Activated T-helper 17 cell treated with anti-CD3 and anti-CD28 coated beads, Interleukin-2, amount 50 U/mL, for 72 hours (primary cell): Measurements from ENCODE around the gene RPA3. TPM values are rescaled to one million over a fixed set of nuclear protein-coding genes. Genes with fewer than 3 reads are reported as not detected.

Source experiments
- ATAC-seq: fragments of 150-1000 bp; cut with Tn5 transposase; replicated peaks from 2 replicates; pipeline ENCODE4 v1.10.0; 2021; ENCODE audit warnings: mild to moderate bottlenecking, moderate library complexity
- H3K27ac Mint-ChIP-seq: one replicate; pipeline ENCODE4 v1.8.0; 2022; ENCODE audit warnings: mixed read lengths
- H3K27me3 Mint-ChIP-seq: one replicate; pipeline ENCODE4 v1.8.0; 2022; ENCODE audit warnings: mixed read lengths
- H3K36me3 Mint-ChIP-seq: one replicate; pipeline ENCODE4 v1.8.0; 2022; ENCODE audit warnings: low read depth, mild to moderate bottlenecking, mixed read lengths
- H3K4me1 Mint-ChIP-seq: one replicate; pipeline ENCODE4 v1.8.0; 2022; ENCODE audit warnings: mixed read lengths
- H3K4me3 Mint-ChIP-seq: one replicate; pipeline ENCODE4 v1.8.0; 2022; ENCODE audit warnings: mild to moderate bottlenecking, mixed read lengths
- H3K9me3 Mint-ChIP-seq: one replicate; pipeline ENCODE4 v1.8.0; 2022; ENCODE audit warnings: mixed read lengths
- total RNA-seq, 2 donors: library from RNA; stranded (reverse); gene quantifications; one replicate each; pipeline ENCODE4 v1.2.3, GENCODE V29; 2022

Gene RPA3
- total RNA-seq, 2 donors from 2014 or later: 102 to 136 TPM

DNA sequence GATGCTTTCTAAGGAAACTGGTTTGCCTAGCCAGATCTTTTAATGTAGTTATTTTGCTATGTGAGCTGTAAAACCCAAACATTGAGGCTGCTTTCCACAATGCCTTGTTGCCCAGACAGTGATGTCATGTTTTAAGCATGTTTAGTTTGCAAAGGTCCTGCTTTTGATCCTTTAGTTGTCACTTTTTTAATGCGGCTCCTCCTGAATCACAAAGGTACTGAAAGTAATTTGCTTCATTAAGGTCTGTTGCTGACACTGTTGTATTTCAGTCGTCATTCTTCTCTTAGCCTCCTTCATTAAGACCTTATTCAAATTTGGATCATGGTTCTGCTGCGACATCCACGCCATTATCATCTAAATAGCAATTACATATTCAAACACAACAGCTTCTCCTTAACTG, 10.6 kb downstream of the RPA3 start:
- no peak for ATAC-seq
- Mint-ChIP-seq H3K4me3 (no peak overlapping the region), H3K36me3 (no peaks in the 10 kb centered on the region)

DNA sequence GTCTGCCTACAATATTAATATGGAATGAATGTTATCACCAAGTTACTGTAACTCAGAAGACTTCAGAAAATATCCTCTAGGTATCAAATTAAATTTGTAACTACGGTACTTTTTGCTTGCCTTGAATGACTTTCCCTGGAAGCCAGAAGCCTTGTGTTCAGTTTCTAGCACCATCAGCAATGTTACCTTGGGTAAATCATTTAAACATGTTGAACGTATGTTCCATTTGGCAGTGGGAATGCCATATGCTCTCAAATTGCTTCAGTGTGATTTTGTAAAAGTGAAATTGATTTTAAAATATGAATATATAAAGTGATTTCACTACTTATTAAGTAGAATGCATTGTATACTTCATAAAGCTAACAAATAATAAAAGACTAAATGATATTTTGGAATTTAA, 11.2 kb downstream of the RPA3 start:
- H3K4me3 Mint-ChIP-seq: no peak overlapping the region
- H3K4me1 Mint-ChIP-seq: peaks cover 8% of the 10 kb centered on the region
- H3K27ac Mint-ChIP-seq: no peak overlapping the region
- ATAC-seq: no peak
- no peaks in the 10 kb centered on the region for H3K27me3 Mint-ChIP-seq
- no peaks in the 10 kb centered on the region for H3K9me3 Mint-ChIP-seq
- H3K36me3 Mint-ChIP-seq: no peaks in the 10 kb centered on the region

More for the DNA sequence above, 10.6 kb downstream of the RPA3 start:
- no peaks in the 10 kb centered on the region for H3K27me3 Mint-ChIP-seq
- no peaks in the 10 kb centered on the region for H3K9me3 Mint-ChIP-seq
- peaks cover 8% of the 10 kb centered on the region for H3K4me1 Mint-ChIP-seq
- H3K27ac Mint-ChIP-seq: no peak overlapping the region

DNA sequence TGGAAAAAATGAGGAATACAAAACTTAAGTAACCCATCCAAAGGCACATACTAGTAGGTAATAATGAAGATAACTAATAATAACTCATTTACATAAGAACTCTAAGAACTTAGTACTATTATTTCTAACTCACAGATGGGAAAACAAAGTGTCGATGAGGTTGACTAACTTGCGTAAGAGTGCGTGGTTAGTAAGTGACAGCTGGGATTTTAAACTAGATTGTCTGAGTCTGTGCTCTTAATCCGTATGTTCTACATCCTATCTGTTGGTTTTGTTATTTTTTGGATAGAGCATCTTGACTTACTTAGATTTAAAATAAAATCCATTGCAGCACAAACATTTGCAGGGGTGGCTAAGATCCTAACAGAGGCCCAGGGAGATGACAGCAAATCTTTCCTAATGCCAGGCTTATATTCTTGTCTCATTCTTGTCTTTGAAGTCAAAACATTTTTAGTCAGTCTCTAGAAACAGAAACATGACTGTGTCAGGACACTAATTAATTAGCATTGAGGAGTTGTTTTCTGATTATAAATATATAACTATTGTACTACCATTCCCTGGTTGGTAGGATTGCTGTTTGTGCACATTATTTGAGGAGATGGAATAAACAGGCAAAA, 11.7 kb downstream of the RPA3 start:
- Mint-ChIP-seq H3K27ac (no peak overlapping the region), H3K4me3 (no peak overlapping the region), H3K27me3 (no peaks in the 10 kb centered on the region), H3K9me3 (no peaks in the 10 kb centered on the region), H3K4me1 (peaks cover 11% of the 10 kb centered on the region), H3K36me3 (no peaks in the 10 kb centered on the region)
- no peak for ATAC-seq

DNA sequence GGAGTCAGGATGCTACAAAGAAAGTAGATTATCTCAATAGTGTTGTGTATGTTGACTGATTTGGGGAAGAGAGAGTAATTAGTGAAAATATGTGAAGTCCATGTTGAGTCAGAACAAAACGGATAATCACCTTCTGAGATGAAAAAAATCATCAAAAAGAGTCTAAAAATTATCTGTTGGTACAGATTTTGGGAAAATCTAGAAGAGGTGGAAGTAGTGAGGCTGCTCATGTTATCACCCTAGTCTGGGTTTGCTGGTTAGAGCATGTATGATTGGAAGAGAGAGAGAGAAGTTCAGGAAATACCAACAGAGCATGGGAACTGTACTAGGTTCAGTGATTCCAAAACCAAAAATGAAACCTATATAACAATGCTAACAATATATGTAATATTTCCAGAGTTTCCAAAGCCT, 12.3 kb downstream of the RPA3 start:
- Mint-ChIP-seq H3K9me3 (no peaks in the 10 kb centered on the region), H3K4me3 (no peak overlapping the region), H3K36me3 (no peaks in the 10 kb centered on the region), H3K27ac (no peak overlapping the region), H3K4me1 (peaks cover 12% of the 10 kb centered on the region), H3K27me3 (no peaks in the 10 kb centered on the region)
- ATAC-seq: no peak

DNA sequence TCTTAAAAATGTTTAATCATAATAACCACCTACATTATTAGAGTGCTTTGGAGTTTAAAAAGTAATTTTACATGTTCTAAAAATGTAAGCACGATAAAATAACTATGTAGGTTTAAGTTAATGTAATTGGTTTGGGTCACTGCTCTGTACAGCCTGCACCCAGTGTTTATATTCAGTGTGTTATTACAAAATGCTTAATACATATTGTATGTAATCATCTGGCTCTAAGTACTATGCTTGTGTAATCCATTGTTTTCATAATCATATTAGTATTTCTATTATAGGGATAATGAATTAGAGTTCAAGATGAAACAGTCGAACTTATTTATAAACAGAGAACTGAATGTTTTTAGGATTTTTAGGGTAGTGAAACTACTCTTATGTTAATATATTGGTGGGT, 13.1 kb downstream of the RPA3 start:
- Mint-ChIP-seq H3K36me3 (no peaks in the 10 kb centered on the region), H3K27ac (no peak overlapping the region), H3K4me1 (peaks cover 12% of the 10 kb centered on the region), H3K9me3 (no peaks in the 10 kb centered on the region), H3K4me3 (no peak overlapping the region), H3K27me3 (no peaks in the 10 kb centered on the region)
- ATAC-seq: no peak

DNA sequence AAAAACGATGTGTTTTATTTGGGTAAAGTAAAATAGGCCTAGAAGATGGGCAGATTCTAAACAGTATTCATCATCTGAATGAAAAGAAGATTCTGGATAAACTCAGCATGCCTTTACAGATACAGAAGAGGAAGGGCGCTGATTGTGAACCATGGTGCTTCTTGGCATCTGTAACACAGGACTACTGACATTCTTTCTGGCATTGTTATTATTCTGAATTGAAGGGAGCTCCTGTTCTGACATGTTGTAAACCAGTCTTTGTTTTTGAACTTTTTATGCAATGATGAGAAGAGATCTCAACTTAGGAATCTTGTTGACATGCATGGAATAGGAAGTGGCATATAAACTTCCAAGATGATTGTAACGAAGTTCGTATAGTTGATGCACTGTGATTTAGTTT, 13.5 kb downstream of the RPA3 start:
- H3K27ac Mint-ChIP-seq: no peak overlapping the region
- no peak overlapping the region for H3K4me3 Mint-ChIP-seq
- no peaks in the 10 kb centered on the region for H3K36me3 Mint-ChIP-seq
- no peaks in the 10 kb centered on the region for H3K27me3 Mint-ChIP-seq
- ATAC-seq: no peak
- H3K4me1 Mint-ChIP-seq: peaks cover 12% of the 10 kb centered on the region
- H3K9me3 Mint-ChIP-seq: no peaks in the 10 kb centered on the region

DNA sequence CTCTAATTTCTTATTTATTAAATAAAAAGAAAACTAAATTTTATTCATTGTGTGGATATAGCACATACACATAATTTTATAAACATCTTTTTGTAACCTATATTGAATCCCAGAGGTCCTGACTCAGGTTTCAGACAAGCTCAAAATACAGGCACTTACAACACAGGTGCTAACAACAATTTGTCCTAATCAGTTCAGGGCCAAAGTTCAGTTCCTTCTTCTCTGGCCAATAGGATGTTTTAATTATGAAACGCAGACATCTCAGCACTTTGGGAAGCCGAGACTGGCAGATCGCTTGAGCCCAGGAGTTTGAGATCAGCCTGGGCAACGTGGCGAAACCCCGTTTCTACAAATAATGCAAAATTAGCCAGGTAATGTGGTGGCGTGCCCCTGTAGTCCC, 15.0 kb downstream of the RPA3 start:
- Mint-ChIP-seq H3K4me1 (peaks cover 16% of the 10 kb centered on the region), H3K9me3 (no peaks in the 10 kb centered on the region), H3K27me3 (no peaks in the 10 kb centered on the region), H3K36me3 (no peaks in the 10 kb centered on the region), H3K4me3 (no peak overlapping the region), H3K27ac (no peak overlapping the region)
- no peak for ATAC-seq

DNA sequence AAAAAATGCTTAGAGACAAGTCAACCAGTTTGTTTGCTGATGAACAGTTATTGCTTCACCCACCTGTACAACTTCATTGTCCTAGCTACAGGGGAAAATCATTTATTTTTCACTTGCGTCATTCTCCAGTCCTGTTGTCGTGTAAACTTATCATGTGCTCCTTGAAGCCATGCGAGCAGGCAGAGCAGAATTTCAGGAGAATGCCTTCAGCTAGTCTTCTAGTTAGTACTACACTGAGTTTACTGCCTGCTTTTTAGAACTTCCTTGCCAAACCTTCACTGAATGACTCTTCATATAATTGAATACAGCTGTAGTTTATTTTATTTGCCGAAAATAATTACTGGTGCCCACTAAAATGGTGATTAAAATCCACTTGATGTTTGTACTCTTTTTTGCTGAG, 15.6 kb downstream of the RPA3 start:
- H3K4me1 Mint-ChIP-seq: peaks cover 16% of the 10 kb centered on the region

DNA sequence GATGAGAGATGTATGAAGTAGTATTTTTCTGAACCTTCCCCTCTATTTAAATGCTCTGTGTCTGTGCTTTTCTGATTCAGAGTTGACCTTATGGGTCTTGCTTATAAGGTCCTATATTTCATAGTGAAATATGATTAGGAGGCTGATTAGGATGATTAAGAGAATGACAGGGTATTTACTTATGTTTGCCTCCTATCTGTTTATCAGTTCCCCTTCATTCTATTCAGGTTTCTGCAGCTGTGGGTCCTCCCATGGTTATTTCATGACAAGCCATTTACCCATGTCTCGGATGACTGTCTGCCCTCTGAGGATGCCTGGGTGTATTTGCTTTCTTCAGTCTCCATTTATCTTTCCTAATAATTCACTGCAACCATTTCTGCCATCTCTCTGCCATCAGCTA, 16.9 kb downstream of the RPA3 start:
- H3K36me3 Mint-ChIP-seq: peaks cover 4% of the 10 kb centered on the region
- peaks cover 20% of the 10 kb centered on the region for H3K4me1 Mint-ChIP-seq
- no peaks in the 10 kb centered on the region for H3K27me3 Mint-ChIP-seq
- no peaks in the 10 kb centered on the region for H3K9me3 Mint-ChIP-seq
- no peak overlapping the region for H3K4me3 Mint-ChIP-seq
- H3K27ac Mint-ChIP-seq: no peak overlapping the region
- ATAC-seq: no peak

More for the DNA sequence above, 15.6 kb downstream of the RPA3 start:
- Mint-ChIP-seq H3K27me3 (no peaks in the 10 kb centered on the region), H3K4me3 (no peak overlapping the region), H3K9me3 (no peaks in the 10 kb centered on the region), H3K36me3 (no peaks in the 10 kb centered on the region), H3K27ac (no peak overlapping the region)
- ATAC-seq: no peak

DNA sequence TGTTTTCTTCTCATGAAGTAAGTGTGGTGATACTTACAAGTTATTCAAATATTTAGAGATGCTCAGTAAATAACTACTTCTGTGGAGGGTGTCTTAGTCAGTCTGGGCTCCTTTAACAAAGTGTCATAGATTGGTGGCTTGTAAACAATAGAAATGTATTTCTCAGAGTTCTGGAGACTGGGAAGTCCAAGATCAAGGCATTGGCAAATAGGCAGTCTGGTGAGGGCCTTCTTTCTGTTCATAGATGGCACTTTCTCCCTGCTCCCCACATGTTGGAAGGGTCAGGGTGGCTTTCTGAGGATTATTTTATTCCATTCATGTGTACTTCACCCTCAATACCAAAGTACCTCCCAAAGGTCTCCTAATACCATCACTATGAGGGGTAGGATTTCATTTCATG, 18.4 kb downstream of the RPA3 start:
- peaks cover 16% of the 10 kb centered on the region for H3K36me3 Mint-ChIP-seq
- H3K27me3 Mint-ChIP-seq: no peaks in the 10 kb centered on the region
- H3K4me3 Mint-ChIP-seq: no peak overlapping the region
- H3K27ac Mint-ChIP-seq: no peak overlapping the region
- peaks cover 13% of the 10 kb centered on the region for H3K4me1 Mint-ChIP-seq
- H3K9me3 Mint-ChIP-seq: no peaks in the 10 kb centered on the region
- no peak for ATAC-seq

DNA sequence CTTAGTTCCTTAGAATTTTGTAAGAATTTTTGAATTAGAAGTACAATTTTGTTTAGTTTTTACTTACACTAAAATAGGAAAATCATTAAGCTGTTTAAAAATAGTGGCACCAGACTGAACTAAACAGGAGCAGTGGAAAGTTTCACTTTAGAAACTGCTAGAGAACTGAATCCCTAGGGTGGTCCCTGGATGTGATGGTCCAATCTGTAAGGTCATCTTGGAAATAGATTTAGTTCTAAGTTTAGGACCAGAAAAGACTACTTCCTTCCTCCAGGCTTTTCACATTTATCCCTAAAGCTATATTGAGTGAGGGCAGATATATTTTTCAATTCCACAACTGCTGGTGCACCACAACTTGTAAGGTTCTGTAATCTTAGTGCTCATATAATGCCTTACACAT, 19.0 kb downstream of the RPA3 start:
- H3K27ac Mint-ChIP-seq: no peak overlapping the region
- ATAC-seq: no peak

DNA sequence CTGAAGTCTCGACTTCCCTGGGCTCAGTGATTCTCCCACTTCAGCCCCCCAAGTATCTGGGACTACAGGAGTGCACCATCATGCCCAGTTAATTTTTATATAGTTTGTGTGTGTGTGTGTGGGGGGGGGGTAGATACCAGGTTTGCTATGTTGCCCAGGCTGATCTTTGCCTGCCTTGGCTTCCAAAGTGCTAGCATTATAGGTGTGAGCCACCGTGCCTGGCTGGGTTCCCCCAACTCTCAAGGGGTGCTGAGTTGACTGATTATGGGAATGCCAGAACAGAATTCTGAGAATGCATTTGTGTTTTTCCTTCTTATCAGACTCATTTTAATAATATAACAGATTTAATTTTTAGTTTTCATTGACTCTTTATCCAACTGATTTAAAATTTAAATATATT, 19.5 kb downstream of the RPA3 start:
- H3K27ac Mint-ChIP-seq: no peak overlapping the region
- peaks cover 13% of the 10 kb centered on the region for H3K4me1 Mint-ChIP-seq
- no peak overlapping the region for H3K4me3 Mint-ChIP-seq
- no peaks in the 10 kb centered on the region for H3K27me3 Mint-ChIP-seq
- H3K36me3 Mint-ChIP-seq: peaks cover 16% of the 10 kb centered on the region
- H3K9me3 Mint-ChIP-seq: no peaks in the 10 kb centered on the region
- no peak for ATAC-seq

More for the DNA sequence above, 19.0 kb downstream of the RPA3 start:
- H3K27me3 Mint-ChIP-seq: no peaks in the 10 kb centered on the region
- no peak overlapping the region for H3K4me3 Mint-ChIP-seq
- peaks cover 16% of the 10 kb centered on the region for H3K36me3 Mint-ChIP-seq
- peaks cover 13% of the 10 kb centered on the region for H3K4me1 Mint-ChIP-seq
- no peaks in the 10 kb centered on the region for H3K9me3 Mint-ChIP-seq

DNA sequence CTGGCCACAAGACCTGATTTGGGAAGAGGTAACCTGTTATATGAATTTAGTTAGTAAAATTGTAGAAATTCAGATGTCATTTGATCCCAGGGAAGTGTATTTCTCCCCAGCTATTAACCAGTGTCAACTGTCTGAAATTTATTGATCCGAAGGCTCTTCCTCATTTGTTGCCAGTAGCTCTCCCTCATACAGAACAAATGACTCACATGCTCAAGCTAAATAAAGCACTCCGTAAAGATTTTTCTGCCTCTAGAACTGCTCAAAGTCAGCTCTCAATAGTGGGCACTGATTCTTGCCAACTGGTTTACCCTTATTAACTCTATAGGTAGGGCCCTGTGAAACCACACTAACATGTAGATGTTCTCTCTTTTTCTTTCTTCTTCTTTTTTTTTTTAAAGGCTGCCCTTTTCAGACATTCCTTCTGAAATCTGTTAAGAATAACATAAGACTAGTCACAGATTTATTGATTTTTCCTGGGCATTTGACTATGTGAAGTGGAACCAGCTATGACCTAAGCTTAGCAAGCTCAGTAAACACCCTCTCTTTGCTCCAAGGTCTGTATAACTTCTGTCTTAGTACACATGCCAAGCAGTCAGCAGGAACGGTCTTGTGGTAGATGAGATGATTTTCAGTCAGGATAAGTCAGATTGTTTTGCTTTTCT, 21.8 kb downstream of the RPA3 start:
- no peaks in the 10 kb centered on the region for H3K27me3 Mint-ChIP-seq
- H3K4me1 Mint-ChIP-seq: peaks cover 9% of the 10 kb centered on the region
- peaks cover 22% of the 10 kb centered on the region for H3K36me3 Mint-ChIP-seq
- H3K9me3 Mint-ChIP-seq: no peaks in the 10 kb centered on the region
- H3K27ac Mint-ChIP-seq: no peak overlapping the region
- ATAC-seq: no peak
- no peak overlapping the region for H3K4me3 Mint-ChIP-seq

DNA sequence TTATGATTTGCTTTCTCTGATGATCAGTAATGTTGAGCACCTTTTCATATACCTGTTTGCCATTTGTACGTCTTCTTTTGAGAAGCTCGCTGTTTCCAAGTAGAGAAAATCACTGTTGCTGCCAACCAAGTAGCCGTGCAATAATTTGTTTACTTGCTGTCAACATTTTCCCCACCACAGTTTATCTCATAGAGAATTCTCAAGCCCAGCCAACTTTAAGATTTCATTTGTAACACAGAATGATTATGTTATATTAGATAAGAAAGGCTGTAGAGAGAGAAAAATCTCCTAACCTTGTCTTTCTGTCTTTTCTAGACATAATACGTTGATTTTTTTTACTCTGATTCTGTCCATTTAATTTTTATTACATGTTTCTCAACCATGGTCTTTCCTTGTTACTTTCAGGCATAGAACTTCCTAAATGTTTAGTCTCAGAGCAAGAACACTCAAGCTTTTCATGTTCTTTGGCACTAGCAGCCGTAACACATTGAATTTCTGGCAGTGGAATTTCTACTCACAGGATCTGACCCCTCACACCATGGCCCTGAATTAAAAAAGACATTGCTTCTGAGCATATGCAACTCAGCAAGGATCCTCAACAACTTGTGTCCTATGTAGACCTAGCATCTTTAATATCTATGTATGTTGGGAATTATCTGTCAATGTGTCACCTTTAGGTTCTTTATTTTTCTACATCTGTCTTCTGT, 23.1 kb downstream of the RPA3 start:
- H3K27ac Mint-ChIP-seq: no peak overlapping the region
- peaks cover 8% of the 10 kb centered on the region for H3K4me1 Mint-ChIP-seq
- H3K4me3 Mint-ChIP-seq: no peak overlapping the region
- H3K27me3 Mint-ChIP-seq: no peaks in the 10 kb centered on the region
- ATAC-seq: no peak
- H3K36me3 Mint-ChIP-seq: peaks cover 22% of the 10 kb centered on the region
- H3K9me3 Mint-ChIP-seq: no peaks in the 10 kb centered on the region

DNA sequence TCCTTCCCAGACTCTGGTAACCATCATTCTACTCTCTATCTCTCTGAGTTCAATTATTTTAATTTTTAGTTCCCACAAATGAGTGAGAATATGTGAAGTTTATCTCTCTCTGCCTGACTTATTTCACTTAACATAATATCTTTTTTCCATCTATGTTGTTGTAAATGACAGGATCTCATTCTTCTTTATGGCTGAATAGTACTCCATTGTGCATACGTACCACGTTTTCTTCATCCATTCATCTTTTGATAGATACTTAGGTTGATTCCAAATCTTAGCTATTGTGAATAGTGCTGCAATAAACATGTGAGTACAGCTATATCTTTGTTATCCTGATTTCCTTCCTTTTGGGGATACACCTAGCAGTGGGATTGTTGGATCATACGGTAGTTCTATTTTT, 23.9 kb downstream of the RPA3 start:
- Mint-ChIP-seq H3K27me3 (no peaks in the 10 kb centered on the region), H3K27ac (no peak overlapping the region), H3K4me3 (no peak overlapping the region), H3K4me1 (peaks cover 6% of the 10 kb centered on the region), H3K9me3 (no peaks in the 10 kb centered on the region), H3K36me3 (peaks cover 22% of the 10 kb centered on the region)
- ATAC-seq: no peak
